GM12878 (cell line): ENCODE measurements around the gene CTSH. TPM values are rescaled to one million over a fixed set of nuclear protein-coding genes. Genes with fewer than 3 reads are reported as not detected.
A peak's percentile ranks its signal among the peaks of the same experiment; 100 is the strongest.

Source experiments
- ATAC-seq: fragments of 200-7000 bp; cut with Tn5 transposase; 3 replicates; pipeline ENCODE4 v1.9.1; 2020; ENCODE audit warnings: mild to moderate bottlenecking, moderate library complexity
- BruUV-seq: library from RNA; stranded (reverse); fragments of 400-500 nt; replicated peaks from 2 replicates; lab custom pipeline; 2021; lab: Mats Ljungman, UMichigan
- CTCF ChIA-PET: fragments of 300-600 bp; sonication (Branson Sonifier 250); formaldehyde crosslinking; extraction: SDS; loops from one replicate; lab custom pipeline; 2021; ENCODE audit warnings: inconsistent platforms; lab: Yijun Ruan, JAX
- POLR2A ChIA-PET: fragments of 350-600 bp; formaldehyde crosslinking; extraction: SDS; loops from one replicate; lab custom pipeline; 2021; ENCODE audit warnings: inconsistent platforms; lab: Charles Lee
- RAD21 ChIA-PET: fragments of 300-600 bp; sonication (Branson Sonifier 250); formaldehyde crosslinking; loops from one replicate; lab custom pipeline; 2023; ENCODE audit warnings: antibody characterized with exemption; ENCODE audit not compliant: unreplicated experiment; lab: Charles Lee
- SMC1A ChIA-PET: fragments of 300-600 bp; sonication (Branson Sonifier 250); formaldehyde crosslinking; loops from one replicate; lab custom pipeline; 2023; ENCODE audit not compliant: unreplicated experiment, uncharacterized antibody; lab: Charles Lee
- DNase-seq: peaks from one replicate; pipeline ENCODE4 v3.0.0-alpha.2; 2011; ENCODE audit warnings: low read depth, low spot score
- FAIRE-seq: peaks from 3 replicates; lab custom pipeline; 2011; peaks lifted over from hg19 to GRCh38; lab: Jason Lieb, UNC
- H2AFZ ChIP-seq: 2 replicates; pipeline ENCODE4 v1.6.0; 2011; ENCODE audit warnings: low read depth, low read length, control low read depth; ENCODE audit not compliant: control insufficient read depth
- H3K27ac ChIP-seq: 2 replicates; pipeline ENCODE4 v1.5.1; 2011; ENCODE audit warnings: control low read depth; ENCODE audit not compliant: control insufficient read depth, insufficient read depth
- H3K27me3 ChIP-seq, 2 experiments: replicated peaks in 1 of 2; 2 replicates each; pipeline versions ENCODE4 v1.6.0 to v1.6.1; 2011; ENCODE audit warnings: low read length in 1 of 2; ENCODE audit not compliant: control insufficient read depth in 2 of 2, insufficient read depth in 2 of 2
- H3K36me3 ChIP-seq, 2 experiments: 2 replicates each; pipeline ENCODE4 v1.5.1; 2011; ENCODE audit warnings: low read length in 1 of 2; ENCODE audit not compliant: control insufficient read depth in 2 of 2, insufficient read depth in 2 of 2
- H3K4me1 ChIP-seq: 2 replicates; pipeline ENCODE4 v1.6.1; 2011; ENCODE audit warnings: mild to moderate bottlenecking, low read length, moderate library complexity, mixed read lengths; ENCODE audit not compliant: control insufficient read depth, insufficient read depth
- H3K4me2 ChIP-seq: 2 replicates; pipeline ENCODE4 v1.6.0; 2011; ENCODE audit warnings: control low read depth; ENCODE audit not compliant: control insufficient read depth, insufficient read depth
- H3K4me3 ChIP-seq: fragments of 200-600 bp; sonication (generic); 2 replicates; pipeline ENCODE4 v1.5.1; 2016
- H3K79me2 ChIP-seq: 2 replicates; pipeline ENCODE4 v1.6.0; 2011; ENCODE audit warnings: low read length; ENCODE audit not compliant: control insufficient read depth, insufficient read depth
- H3K9ac ChIP-seq: 2 replicates; pipeline ENCODE4 v1.8.0; 2011; ENCODE audit warnings: low read length, control low read depth, mixed read lengths; ENCODE audit not compliant: control insufficient read depth, insufficient read depth
- H3K9me3 ChIP-seq: replicated peaks from 3 replicates; pipeline ENCODE4 v1.5.1; 2011; ENCODE audit warnings: mild to moderate bottlenecking, low read length; ENCODE audit not compliant: control insufficient read depth, insufficient read depth
- H4K20me1 ChIP-seq: 2 replicates; pipeline ENCODE4 v1.6.0; 2011; ENCODE audit not compliant: control insufficient read depth, insufficient read depth
- ASH2L ChIP-seq: fragments of 300-600, 200-600 bp; sonication (generic); IDR thresholded peaks from 2 replicates; pipeline ENCODE4 v1.6.1; 2017; ENCODE audit warnings: low read depth, mild to moderate bottlenecking, borderline replicate concordance
- BACH1 ChIP-seq: fragments of 450-650 bp; IDR thresholded peaks from 2 replicates; pipeline ENCODE4 v1.6.1; 2017; ENCODE audit warnings: mild to moderate bottlenecking, borderline replicate concordance
- BCL11A ChIP-seq: IDR thresholded peaks from 2 replicates; pipeline ENCODE4 v1.6.1; 2011; ENCODE audit warnings: low read depth, low read length
- CBFB ChIP-seq: IDR thresholded peaks from 2 replicates; pipeline ENCODE4 v1.6.1; 2016; ENCODE audit warnings: antibody characterized with exemption, low read depth
- EED ChIP-seq: sonication (generic); IDR thresholded peaks from 2 replicates; pipeline ENCODE4 v1.6.1; 2016; ENCODE audit warnings: antibody characterized with exemption, low read depth
- PML ChIP-seq: IDR thresholded peaks from 2 replicates; pipeline ENCODE4 v1.6.1; 2012; ENCODE audit warnings: low read length, inconsistent platforms
- POLR2A ChIP-seq: IDR thresholded peaks from 2 replicates; pipeline ENCODE4 v1.6.1; 2011; ENCODE audit warnings: low read depth, mild to moderate bottlenecking, low read length
- RBBP5 ChIP-seq: fragments of 200-600 bp; sonication (generic); conservative IDR thresholded peaks from 2 replicates; pipeline ENCODE4 v1.6.1; 2016
- TAF1 ChIP-seq: IDR thresholded peaks from 2 replicates; pipeline ENCODE4 v1.6.1; 2011; ENCODE audit warnings: mild to moderate bottlenecking, low read depth, low read length, borderline replicate concordance
- USF2 ChIP-seq: IDR thresholded peaks from 2 replicates; pipeline ENCODE4 v1.6.1; 2011; ENCODE audit warnings: low read depth, low read length, improper control_type of control experiment, borderline replicate concordance
- WRNIP1 ChIP-seq: IDR thresholded peaks from 2 replicates; pipeline ENCODE4 v1.6.1; 2011; ENCODE audit warnings: low read depth, low read length, improper control_type of control experiment, borderline replicate concordance
- whole genome bisulfite sequencing: methylation state at CpG from one replicate; pipeline ENCODE4 v1.1.6; 2016; ENCODE audit warnings: low lambda C conversion rate; ENCODE audit not compliant: insufficient replicate concordance, insufficient coverage; ENCODE audit errors: missing lambda C conversion rate; 5-methylcytosine and 5-hydroxymethylcytosine counted together
- in situ Hi-C: fragments of 300-500 bp; cut with MboI; formaldehyde crosslinking; loops from 9 replicates; pipeline ENCODE4 v1.14.3; 2018; ENCODE audit warnings: mixed read lengths
- intact Hi-C: fragments of 100-400 bp; cut with micrococcal nuclease; formaldehyde crosslinking; loops from one replicate; pipeline ENCODE4 v1.14.2; 2022; ENCODE audit not compliant: unreplicated experiment
- polyA plus RNA-seq, 11 experiments: library from polyadenylated mRNA; depleted of rRNA in 4 of 11; unstranded in 6 of 11; stranded (reverse) in 5 of 11; fragments of >200 nt; fragmentation: Nextera tagmentation in 4 of 11; fragmentation: Illumina TruSeq in 1 of 11; extraction: Ambion mirVana in 4 of 11; extraction: Trizol in 1 of 11; gene quantifications; 1 replicate in 1 of 11; 2 replicates in 10 of 11; pipeline versions ENCODE4 v1.2.1 to v1.2.3, GENCODE V29; 2011 to 2016; ENCODE audit warnings: inconsistent platforms in 2 of 11, missing spikeins in 2 of 11, low read depth in 1 of 11
- total RNA-seq, 4 experiments: library from RNA; depleted of rRNA in 3 of 4; stranded (reverse); fragments of >200 nt in 3 of 4; fragmentation: Illumina TruSeq in 1 of 4; extraction: Trizol in 1 of 4; gene quantifications; 2 replicates each; pipeline versions ENCODE4 v1.2.1 to v1.2.3, GENCODE V29; 2013 to 2021

The CTSH gene
- total and polyA plus RNA-seq, 10 of the 15 experiments (the other 5 are each of a cell fraction or from before 2014, with no cell fraction given), result 30.2 to 1,212 (median 519) TPM

GRCh38 chr15:78951841-78952238 is 7.0 kb upstream of the CTSH start:
- Histone ChIP-seq H3K4me1 (peaks cover 12% of the 10 kb centered on the region), H3K4me2 (0 out of 2 replicates have a peak overlapping the region, but pooled peaks have one; percentile 21), H3K27me3 (no peaks in the 10 kb centered on the region), H3K4me3 (no peak overlapping the region), H4K20me1 (no peaks in the 10 kb centered on the region), H3K9me3 (no peaks in the 10 kb centered on the region), H3K36me3 (no peaks in the 10 kb centered on the region), H3K79me2 (no peaks in the 10 kb centered on the region), H2AFZ (peak overlapping the region; percentile 53), H3K27ac (no peak overlapping the region), H3K9ac (no peak overlapping the region; the same call in 1 of the 2 replicates)
- TF ChIP-seq BACH1, result no peak
- TF ChIP-seq BCL11A, result no peak
- no peak for TF ChIP-seq TAF1
- no peak for TF ChIP-seq POLR2A
- no peak for TF ChIP-seq CBFB
- no peak for TF ChIP-seq USF2
- TF ChIP-seq WRNIP1, result no peak
- TF ChIP-seq EED, result no peak
- TF ChIP-seq PML, result no peak
- no peak for TF ChIP-seq ASH2L
- no peak for TF ChIP-seq RBBP5
- intact Hi-C loops (no loop called here), in situ Hi-C loops (no loop called here)
- FAIRE-seq (no peak), ATAC-seq (peak; percentile 39; the same call in 2 of the 3 replicates), DNase-seq (no peak)
- SMC1A ChIA-PET, result no interaction called here
- BruUV-seq, result no TSS peak
- 59% methylated on average over 4 of the region's 4 CpGs for WGBS
- POLR2A ChIA-PET, result no interaction called here
- RAD21 ChIA-PET, result interaction anchor here (1.4 kb wide), 2 partner anchors 16 to 25 kb away, joined by 3 read pairs; no protein-coding TSS in a partner anchor
- CTCF ChIA-PET, result no interaction called here
